Endothelial cell of umbilical vein (primary cell): ENCODE data around the gene RSPRY1. TPM values are rescaled to one million over a fixed set of nuclear protein-coding genes. Genes with fewer than 3 reads are reported as not detected.

ENCODE experiments used
- BruUV-seq: library from RNA; stranded (reverse); fragments of 400-500 nt; replicated peaks from 2 replicates; lab custom pipeline; 2021; lab: Mats Ljungman, UMichigan
- CTCF ChIA-PET: fragments of 300-600, 350-600 bp; sonication (Branson Sonifier 250); formaldehyde crosslinking; loops from one replicate; lab custom pipeline; 2021; ENCODE audit warnings: antibody characterized with exemption, inconsistent platforms; lab: Charles Lee
- POLR2A ChIA-PET: fragments of 300-600, 350-600 bp; sonication (Branson Sonifier 250); formaldehyde crosslinking; loops from one replicate; lab custom pipeline; 2021; ENCODE audit warnings: antibody characterized with exemption, inconsistent platforms; lab: Charles Lee
- DNase-seq: peaks from one replicate; pipeline ENCODE4 v3.0.0-alpha.2; 2011; ENCODE audit warnings: low read depth, low spot score
- FAIRE-seq: peaks from 2 replicates; lab custom pipeline; 2011; peaks lifted over from hg19 to GRCh38; lab: Jason Lieb, UNC
- H2AFZ ChIP-seq: 2 replicates; pipeline ENCODE4 v1.6.0; 2012; ENCODE audit warnings: low read depth, low read length, control low read depth, inconsistent platforms
- H3K27ac ChIP-seq: 2 replicates; pipeline ENCODE4 v1.5.1; 2011; ENCODE audit warnings: low read depth, mild to moderate bottlenecking, control low read depth, low read length, moderate library complexity; ENCODE audit not compliant: insufficient read depth
- H3K27me3 ChIP-seq, 2 experiments: 2 replicates each; pipeline versions ENCODE4 v1.6.0 to v1.6.1; 2011; ENCODE audit warnings: low read length in 2 of 2, mixed read lengths in 1 of 2; ENCODE audit not compliant: control insufficient read depth in 2 of 2, insufficient read depth in 2 of 2
- H3K36me3 ChIP-seq, 2 experiments: 2 replicates in 1 of 2; 3 replicates in 1 of 2; pipeline ENCODE4 v1.5.1; 2011; ENCODE audit warnings: low read length in 2 of 2, mild to moderate bottlenecking in 1 of 2, moderate library complexity in 1 of 2; ENCODE audit not compliant: control insufficient read depth in 2 of 2, insufficient read depth in 2 of 2; ENCODE audit errors: extremely low read depth in 1 of 2
- H3K4me1 ChIP-seq: 3 replicates; pipeline ENCODE4 v1.5.1; 2011; ENCODE audit warnings: mild to moderate bottlenecking, low read length; ENCODE audit not compliant: control insufficient read depth, insufficient read depth; ENCODE audit errors: extremely low read depth
- H3K4me2 ChIP-seq: 2 replicates; pipeline ENCODE4 v1.6.1; 2011; ENCODE audit warnings: low read length, control low read depth, mixed read lengths; ENCODE audit not compliant: insufficient read depth
- H3K4me3 ChIP-seq, 3 experiments: fragments of 200-600 bp in 1 of 3; sonication (generic), shearing (Covaris generic) in 1 of 3; replicated peaks in 1 of 3; 2 replicates each; pipeline ENCODE4 v1.5.1; 2011 to 2016; ENCODE audit warnings: control low read depth in 3 of 3, low read length in 3 of 3, mild to moderate bottlenecking in 2 of 3, inconsistent platforms in 1 of 3, low read depth in 1 of 3, moderate library complexity in 1 of 3; ENCODE audit not compliant: insufficient read depth in 1 of 3
- H3K79me2 ChIP-seq: 2 replicates; pipeline ENCODE4 v1.6.0; 2012; ENCODE audit warnings: low read length, inconsistent platforms; ENCODE audit not compliant: control insufficient read depth, insufficient read depth
- H3K9ac ChIP-seq: replicated peaks from 2 replicates; pipeline ENCODE3; 2011; ENCODE audit warnings: low read length, control low read depth; ENCODE audit not compliant: insufficient read depth; ENCODE audit errors: extremely low read depth
- H3K9me1 ChIP-seq: replicated peaks from 3 replicates; pipeline ENCODE4 v1.6.0; 2011; ENCODE audit warnings: mild to moderate bottlenecking, low read length; ENCODE audit not compliant: control insufficient read depth, insufficient read depth; ENCODE audit errors: extremely low read depth
- H3K9me3 ChIP-seq: replicated peaks from 2 replicates; pipeline ENCODE4 v1.5.1; 2012; ENCODE audit warnings: low read length, inconsistent platforms; ENCODE audit not compliant: control insufficient read depth, insufficient read depth
- H4K20me1 ChIP-seq: replicated peaks from 2 replicates; pipeline ENCODE3; 2011; ENCODE audit warnings: mild to moderate bottlenecking, low read length; ENCODE audit not compliant: control insufficient read depth, insufficient read depth; ENCODE audit errors: extremely low read depth
- CTCF ChIP-seq, 2 donors: IDR thresholded peaks; 1 replicate in 1 of 2; 2 replicates in 1 of 2; pipeline ENCODE4 v1.5.1; 2011; ENCODE audit warnings: low read length in 2 of 2, mild to moderate bottlenecking in 2 of 2, moderate library complexity in 2 of 2, control low read depth in 1 of 2, inconsistent platforms in 1 of 2, low read depth in 1 of 2; ENCODE audit not compliant: insufficient read depth in 1 of 2; ENCODE audit errors: extremely low read depth in 1 of 2
- EZH2 ChIP-seq: IDR thresholded peaks from 2 replicates; pipeline ENCODE4 v1.6.1; 2012; ENCODE audit warnings: borderline replicate concordance, low read depth, mild to moderate bottlenecking, moderate library complexity, low read length, inconsistent platforms; ENCODE audit not compliant: severe bottlenecking
- FOS ChIP-seq: IDR thresholded peaks from 2 replicates; pipeline ENCODE4 v1.6.1; 2011; ENCODE audit warnings: mild to moderate bottlenecking, low read length, moderate library complexity, borderline replicate concordance; ENCODE audit not compliant: insufficient read depth
- GATA2 ChIP-seq: IDR thresholded peaks from 2 replicates; pipeline ENCODE4 v1.7.0; 2011; ENCODE audit warnings: low read depth, mild to moderate bottlenecking, moderate library complexity, mixed read lengths, low read length; ENCODE audit not compliant: insufficient read length, insufficient read depth
- JUN ChIP-seq: IDR thresholded peaks from 2 replicates; pipeline ENCODE4 v1.6.1; 2011; ENCODE audit warnings: borderline replicate concordance, low read depth; ENCODE audit not compliant: insufficient read length, insufficient read depth
- MAX ChIP-seq: IDR thresholded peaks from 2 replicates; pipeline ENCODE4 v1.6.1; 2011; ENCODE audit not compliant: insufficient read depth, insufficient read length
- MYC ChIP-seq: IDR thresholded peaks from one replicate; pipeline ENCODE4 v1.6.1; 2011; ENCODE audit warnings: mild to moderate bottlenecking, low read depth, low read length
- POLR2A ChIP-seq: IDR thresholded peaks from 2 replicates; pipeline ENCODE4 v1.6.1; 2012; ENCODE audit warnings: low read depth, mild to moderate bottlenecking, control low read depth, low read length
- POLR2AphosphoS5 ChIP-seq: IDR thresholded peaks from 2 replicates; pipeline ENCODE4 v1.6.1; 2012; ENCODE audit warnings: low read depth, mild to moderate bottlenecking, control low read depth, low read length, moderate library complexity; ENCODE audit not compliant: insufficient read depth
- dilution Hi-C: fragments of 300-500 bp; cut with MboI; formaldehyde crosslinking; loops from one replicate; pipeline ENCODE4 v1.15.0; 2019; ENCODE audit warnings: low sequenced_read_pairs; ENCODE audit not compliant: extremely low pct_ligation_motif_present
- intact Hi-C: fragments of 100-400 bp; cut with micrococcal nuclease; formaldehyde crosslinking; loops from one replicate; pipeline ENCODE4 v1.10.0; 2022
- polyA plus RNA-seq, 4 experiments: library from polyadenylated mRNA; depleted of rRNA in 3 of 4; stranded (reverse) in 3 of 4; unstranded in 1 of 4; fragments of >200 nt; gene quantifications; 2 replicates each; pipeline versions ENCODE4 v1.2.1 to v1.2.3, GENCODE V29; 2011 to 2012; ENCODE audit warnings: missing spikeins in 1 of 4
- total RNA-seq: library from RNA; stranded (reverse); gene quantifications from 2 replicates; pipeline ENCODE4 v1.2.3, GENCODE V29; 2021

The RSPRY1 gene
- total and polyA plus RNA-seq, 2 donors (not counting 3 experiments of a cell fraction or from before 2014, with no cell fraction given) = 28.5 to 55.1 TPM

GRCh38 chr16:57138281-57138935, 47.7 kb upstream of the RSPRY1 start:
- no peak overlapping the region for H3K4me3 ChIP-seq
- TF ChIP-seq MYC (no peak), CTCF (IDR thresholded peaks at IDR 0.05; ENCODE audit: extremely low read depth in 1 of 2, insufficient read depth in 1 of 2, low read depth in 1 of 2, low read length in 2 of 2) (no peak)
- H3K4me2 ChIP-seq = no peak overlapping the region
- FAIRE-seq = no peak
- H3K27ac ChIP-seq = no peak overlapping the region
- no peaks in the 10 kb centered on the region for H3K9me3 ChIP-seq
- H3K27me3 ChIP-seq = no peaks in the 10 kb centered on the region
- dilution Hi-C loops = no loop called here
- DNase-seq = no peak
- no peak overlapping the region for H3K9ac ChIP-seq
- intact Hi-C loops = no loop called here
- no TSS peak for BruUV-seq
- no peaks in the 10 kb centered on the region for H3K79me2 ChIP-seq
- ChIA-PET POLR2A (no interaction called here), CTCF (interaction anchor here (1.5 to 2.5 kb wide), 2 partner anchors 11 to 46 kb away, joined by 3 to 16 read pairs; partner anchors contain the start of gene CPNE2)
- no peaks in the 10 kb centered on the region for H3K36me3 ChIP-seq
- no peak overlapping the region for H2AFZ ChIP-seq
- H3K4me1 ChIP-seq = peaks cover 18% of the 10 kb centered on the region
- H3K9me1 ChIP-seq = no peaks in the 10 kb centered on the region
- no peaks in the 10 kb centered on the region for H4K20me1 ChIP-seq

GRCh38 chr16:57140931-57141668, 45.0 kb upstream of the RSPRY1 start:
- intact Hi-C loops (loop anchor here (2.0 kb wide), 1 partner anchor 16 kb away; no protein-coding TSS in a partner anchor), dilution Hi-C loops (no loop called here)
- Histone ChIP-seq H3K9me1 (no peaks in the 10 kb centered on the region), H3K79me2 (no peaks in the 10 kb centered on the region), H3K27me3 (no peaks in the 10 kb centered on the region), H3K36me3 (no peaks in the 10 kb centered on the region), H3K27ac (no peak overlapping the region), H3K4me3 (no peak overlapping the region), H3K9ac (no peak overlapping the region), H3K9me3 (no peaks in the 10 kb centered on the region), H3K4me2 (no peak overlapping the region), H2AFZ (no peak overlapping the region), H4K20me1 (no peaks in the 10 kb centered on the region), H3K4me1 (peaks cover 37% of the 10 kb centered on the region)
- no peak for FAIRE-seq
- BruUV-seq = no TSS peak
- ChIA-PET CTCF (interaction anchor here (1.0 to 2.5 kb wide), 3 partner anchors 11 to 57 kb away, joined by 3 to 16 read pairs (median 6); partner anchors contain the start of gene CPNE2), POLR2A (no interaction called here)
- no peak for DNase-seq
- no peak for TF ChIP-seq JUN
- TF ChIP-seq EZH2 = no peak
- no peak for TF ChIP-seq GATA2
- no peak for TF ChIP-seq POLR2AphosphoS5
- TF ChIP-seq MAX = no peak
- TF ChIP-seq FOS = no peak
- no peak for TF ChIP-seq CTCF (IDR thresholded peaks at IDR 0.05; ENCODE audit: extremely low read depth in 1 of 2, insufficient read depth in 1 of 2, low read depth in 1 of 2, low read length in 2 of 2)
- no peak for TF ChIP-seq MYC
- TF ChIP-seq POLR2A = no peak
